GM18526 (cell line): ENCODE measurements around the gene IQCF5.

Experiments used
- POLR2A ChIP-seq: IDR thresholded peaks from 3 replicates; pipeline ENCODE4 v1.6.1; 2011; ENCODE audit not compliant: insufficient read length; ENCODE audit errors: extremely low read depth

The IQCF5 gene

DNA sequence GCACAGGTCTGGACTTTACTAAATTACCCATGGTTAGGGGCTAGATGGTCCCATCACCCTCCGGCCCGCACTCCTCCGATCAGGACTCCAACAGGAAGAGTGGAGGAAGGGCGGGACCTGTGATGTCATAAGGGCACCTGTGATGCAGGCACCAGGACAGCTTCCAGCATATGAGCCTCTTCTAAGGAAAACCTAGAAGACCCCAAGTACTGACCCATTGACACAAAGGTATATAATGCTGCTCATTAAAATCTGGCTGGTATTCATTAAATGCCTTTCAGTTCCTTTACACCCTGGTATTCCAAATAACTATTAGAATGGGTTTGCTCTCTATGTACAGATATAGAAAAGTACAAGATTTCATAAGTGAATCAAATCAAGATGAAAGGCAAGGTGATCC is at the start of gene IQCF5:
Gene IQCF5 (minus strand): TSS at position 101 of the 400 bp plus-strand sequence. CDS start 70 bp downstream, at position 31.
- no peak for TF ChIP-seq POLR2A

DNA sequence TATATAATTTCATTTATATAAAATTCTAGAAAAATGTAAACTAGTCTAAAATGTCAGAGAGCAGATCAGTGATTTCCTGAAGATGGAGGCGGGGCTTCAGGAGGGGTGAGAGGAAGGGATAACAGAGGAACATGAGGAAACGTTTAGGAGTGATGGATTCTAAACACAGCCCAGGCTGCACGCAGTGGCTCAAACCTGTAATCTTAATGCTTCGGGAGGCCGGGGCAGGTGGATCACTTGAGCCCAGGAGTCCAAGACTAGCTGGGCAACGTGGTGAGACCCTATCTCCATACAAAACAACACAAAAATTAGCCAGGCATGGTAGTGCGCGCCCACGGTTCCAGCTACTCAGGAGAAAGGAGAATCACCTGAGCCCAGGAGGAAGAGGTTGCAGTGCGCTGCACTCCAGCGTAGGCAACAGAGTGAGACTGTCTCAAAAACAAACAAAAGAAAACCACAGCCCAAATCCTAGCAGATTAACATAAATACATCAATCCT is 45.7 kb upstream of the IQCF5 start:
- no peak for TF ChIP-seq POLR2A

DNA sequence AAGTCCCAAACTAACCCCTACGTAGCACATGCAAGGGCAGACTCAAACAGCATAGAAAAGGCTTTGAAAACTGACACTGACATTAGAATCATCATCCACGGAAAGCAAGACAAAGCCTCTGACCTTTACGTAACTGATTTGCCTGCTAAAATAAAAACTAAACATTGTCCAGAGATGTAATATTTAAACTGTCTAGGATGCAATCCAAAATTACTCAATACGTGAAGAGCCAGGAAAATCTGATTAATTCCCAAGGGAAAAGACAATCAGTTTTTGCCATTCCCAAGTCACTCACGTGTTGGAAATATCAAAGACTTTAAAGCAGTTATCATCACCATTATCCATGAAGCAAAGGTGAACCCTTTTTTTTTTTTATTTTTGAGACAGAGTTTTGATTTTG is 41.0 kb upstream of the IQCF5 start:
- TF ChIP-seq POLR2A = no peak

DNA sequence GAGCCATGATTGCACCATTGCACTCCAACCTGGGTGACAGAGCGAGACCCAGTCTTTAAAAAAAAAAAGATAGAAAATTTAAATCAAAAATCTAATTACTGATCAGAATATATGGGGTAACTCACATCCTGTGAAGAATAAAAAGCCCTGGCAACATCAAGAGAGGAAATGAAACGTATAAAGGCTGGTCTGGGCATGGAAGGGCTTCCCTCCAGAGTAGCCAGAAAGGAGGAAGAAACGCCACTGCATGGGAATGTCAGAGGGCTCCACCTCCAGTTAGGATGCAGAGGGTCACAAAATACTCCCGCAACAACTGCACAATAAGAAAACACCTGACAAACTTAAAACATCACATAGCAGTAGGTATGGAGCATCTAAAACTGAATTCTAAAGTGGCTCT is 32.6 kb upstream of the IQCF5 start:
- no peak for TF ChIP-seq POLR2A

DNA sequence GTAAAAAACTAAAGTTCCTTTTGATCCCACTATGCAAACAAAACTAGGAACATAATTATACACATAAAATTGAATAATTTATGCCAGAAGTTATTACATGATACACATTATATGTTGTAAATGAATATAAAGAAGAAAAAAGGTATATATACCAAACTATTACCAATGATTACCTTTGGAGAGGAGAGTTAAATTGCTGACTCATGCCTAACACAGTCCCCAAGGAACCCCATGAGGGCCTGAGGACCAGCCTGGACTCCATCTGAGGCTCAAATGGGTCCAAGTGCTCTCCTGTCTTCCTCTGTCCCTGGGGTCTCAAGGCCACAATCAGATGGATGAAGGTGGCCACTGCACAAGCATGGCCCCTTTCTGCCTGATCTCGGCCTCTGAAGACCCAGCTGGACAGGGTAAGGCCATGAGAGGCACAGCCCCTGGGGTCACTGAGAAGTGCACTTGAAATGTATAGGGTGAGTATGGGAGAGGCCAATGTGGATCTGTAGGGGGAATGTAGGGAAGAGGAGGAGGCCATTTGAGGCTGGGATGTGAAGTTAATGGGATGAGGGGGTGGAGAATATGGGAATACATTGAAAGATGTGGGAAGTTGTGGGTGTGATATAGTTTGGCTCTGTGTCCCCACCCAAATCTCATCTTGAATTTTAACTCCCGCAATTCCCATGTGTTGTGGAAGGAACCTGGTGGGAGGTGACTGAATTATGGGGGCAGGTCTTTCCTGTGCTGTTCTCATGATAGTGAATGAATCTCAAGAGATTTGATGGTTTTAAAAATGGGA is 28.8 kb upstream of the IQCF5 start:
- TF ChIP-seq POLR2A = no peak

DNA sequence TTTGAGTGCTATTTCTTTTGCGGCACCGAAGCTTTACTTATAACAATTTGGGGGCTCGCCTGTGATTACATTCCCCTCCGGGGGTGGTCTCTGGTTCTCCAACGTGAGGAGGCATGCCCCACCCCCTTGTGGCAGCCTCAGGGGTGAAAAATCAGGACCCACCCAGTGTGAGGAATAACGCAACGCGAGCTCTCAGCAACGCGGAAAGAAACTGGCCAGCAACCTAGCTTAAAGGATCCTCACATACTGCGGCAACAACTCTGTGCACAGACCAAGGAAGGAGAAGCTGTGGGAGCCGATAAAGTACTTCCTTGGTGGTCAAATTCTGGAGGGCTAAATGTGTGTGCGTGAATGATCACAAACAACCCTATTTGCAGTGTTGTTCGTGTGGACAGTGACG is 22.0 kb upstream of the IQCF5 start:
- no peak for TF ChIP-seq POLR2A

DNA sequence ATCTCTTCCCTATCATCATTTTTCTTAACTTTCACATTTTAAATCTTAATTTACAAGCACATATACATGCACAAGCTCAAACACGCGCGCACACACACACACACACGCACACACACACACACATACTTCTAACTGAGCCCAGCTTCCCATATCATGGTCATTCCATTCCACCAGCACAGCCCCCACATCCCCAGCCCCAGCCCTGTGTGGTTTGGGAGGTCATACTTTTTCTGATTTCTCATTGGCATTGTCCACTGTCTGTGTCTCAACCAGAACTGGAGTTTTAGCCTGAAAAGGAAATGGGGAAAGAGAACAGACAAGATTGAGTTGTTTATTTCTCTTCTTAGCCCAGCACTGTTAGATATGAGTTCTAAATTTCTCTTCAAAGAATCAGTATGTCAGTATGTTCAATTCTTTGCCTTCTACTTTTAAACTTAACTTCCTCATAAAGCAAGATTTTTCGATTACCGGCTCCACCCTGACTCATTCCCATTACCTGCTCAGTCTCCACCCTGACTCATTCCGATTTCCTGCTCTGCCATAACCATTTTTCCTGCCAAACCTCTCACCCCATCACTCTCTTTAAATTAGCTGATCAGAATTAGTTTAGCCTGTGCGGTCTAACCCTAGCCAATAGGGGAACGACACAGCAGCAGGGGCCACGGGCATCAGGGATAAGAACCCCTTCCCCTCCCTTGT is 21.4 kb upstream of the IQCF5 start:
- TF ChIP-seq POLR2A = no peak

DNA sequence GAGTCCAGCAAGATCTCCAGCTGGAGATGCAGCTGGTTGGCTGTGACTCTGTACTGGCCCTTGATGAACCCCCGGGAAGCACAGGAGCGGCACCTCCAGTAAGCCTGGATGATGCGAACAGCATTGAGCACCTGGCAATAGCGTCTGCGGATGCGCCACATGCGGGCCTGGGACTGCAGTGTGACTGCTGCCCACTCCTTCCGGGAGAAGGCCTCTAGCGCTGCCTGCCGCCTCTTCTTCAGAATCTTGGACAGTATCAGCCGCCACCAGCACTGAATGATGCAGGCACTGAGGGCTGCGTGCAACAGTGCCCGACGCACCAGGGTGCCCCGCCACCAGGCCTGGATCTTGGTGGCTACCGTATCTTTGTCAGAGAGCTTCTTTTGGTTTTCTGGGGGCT is 19.5 kb upstream of the IQCF5 start:
- TF ChIP-seq POLR2A = no peak

DNA sequence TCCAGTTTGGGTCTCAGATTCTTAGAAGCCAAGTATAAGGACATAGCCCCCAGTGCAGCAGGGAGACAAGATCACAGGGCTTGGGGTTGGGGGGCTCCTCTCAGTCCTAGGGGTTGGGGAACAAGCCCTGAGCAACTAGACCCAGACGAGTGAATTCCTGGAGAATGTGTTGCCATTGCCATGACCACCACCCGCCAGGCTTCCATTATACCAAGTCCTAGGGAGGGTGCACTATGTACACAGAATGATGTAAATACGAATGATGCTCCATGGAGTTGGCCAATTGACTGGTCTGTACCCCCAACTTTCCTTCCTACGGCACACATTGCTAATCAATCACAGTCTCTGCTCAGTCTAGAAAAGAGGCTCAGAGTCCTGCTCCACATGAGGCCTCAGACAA is 19.0 kb upstream of the IQCF5 start:
- TF ChIP-seq POLR2A = no peak

DNA sequence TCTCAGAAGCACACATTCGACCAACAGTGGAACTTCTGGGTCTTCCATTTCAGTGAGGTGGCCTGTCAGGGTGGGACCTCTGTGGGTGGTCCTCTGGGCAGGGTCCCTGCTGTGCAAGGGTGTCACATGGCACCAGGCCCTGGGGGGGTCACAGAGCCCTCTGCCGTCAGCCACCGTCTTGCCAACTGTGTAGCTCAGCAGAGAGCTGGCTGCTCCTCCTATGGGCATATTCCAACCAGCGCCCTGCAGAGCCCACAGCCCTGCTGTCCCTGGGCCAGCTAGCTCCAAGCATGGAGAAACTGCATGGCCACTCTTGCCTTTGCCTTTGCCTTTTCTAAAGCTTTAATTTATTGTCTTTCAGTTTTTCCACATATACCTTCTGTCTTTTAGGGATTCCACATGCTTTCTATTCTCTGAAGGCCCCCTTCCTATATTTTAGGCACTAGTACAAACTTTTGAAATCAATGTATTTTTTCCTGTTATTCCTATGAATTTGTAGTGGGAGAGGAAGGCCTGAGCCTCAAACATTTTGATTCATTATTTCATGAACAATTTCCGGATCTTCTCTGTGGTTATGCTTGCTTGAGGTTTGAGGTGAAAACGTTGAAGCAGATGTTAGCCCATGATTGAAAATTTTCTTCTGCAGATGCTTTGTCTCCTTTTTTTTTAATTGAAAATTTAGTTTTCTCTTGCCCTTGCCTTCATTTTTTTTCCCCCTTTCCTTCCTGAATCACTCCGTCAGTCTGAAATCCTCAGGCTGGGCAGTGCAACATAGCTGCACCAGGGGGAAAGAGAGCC is 16.0 kb upstream of the IQCF5 start:
- no peak for TF ChIP-seq POLR2A

DNA sequence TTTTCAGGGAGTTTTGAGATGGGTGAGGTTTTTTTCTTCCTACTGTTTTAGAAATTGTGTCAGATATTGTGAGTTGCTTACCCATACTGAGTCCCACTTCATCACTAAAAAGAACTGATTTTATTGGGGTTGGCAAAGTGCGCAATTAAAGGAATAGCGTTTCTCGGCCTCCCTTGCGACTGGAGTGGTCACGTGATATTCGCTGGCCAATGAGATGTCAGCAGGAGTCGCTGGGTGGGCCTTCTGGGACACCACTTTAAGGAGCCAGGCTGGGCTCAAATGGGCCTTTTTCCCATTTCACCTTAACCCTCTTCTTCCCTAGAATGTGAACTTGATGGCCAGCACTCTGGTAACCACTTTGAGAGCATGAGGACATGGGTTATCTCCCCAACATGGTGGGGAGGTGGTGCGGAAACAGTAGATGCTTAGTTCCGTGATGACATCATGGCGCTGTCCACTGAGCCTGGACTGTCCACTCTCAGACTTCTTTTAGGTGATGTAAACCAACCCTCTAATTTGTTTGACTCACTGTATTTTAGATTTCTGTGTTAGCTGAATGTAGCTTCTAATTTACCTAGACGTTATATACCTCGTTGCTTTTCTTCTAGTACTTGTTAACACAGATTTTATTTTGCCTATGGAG is 13.2 kb upstream of the IQCF5 start:
- TF ChIP-seq POLR2A = no peak

DNA sequence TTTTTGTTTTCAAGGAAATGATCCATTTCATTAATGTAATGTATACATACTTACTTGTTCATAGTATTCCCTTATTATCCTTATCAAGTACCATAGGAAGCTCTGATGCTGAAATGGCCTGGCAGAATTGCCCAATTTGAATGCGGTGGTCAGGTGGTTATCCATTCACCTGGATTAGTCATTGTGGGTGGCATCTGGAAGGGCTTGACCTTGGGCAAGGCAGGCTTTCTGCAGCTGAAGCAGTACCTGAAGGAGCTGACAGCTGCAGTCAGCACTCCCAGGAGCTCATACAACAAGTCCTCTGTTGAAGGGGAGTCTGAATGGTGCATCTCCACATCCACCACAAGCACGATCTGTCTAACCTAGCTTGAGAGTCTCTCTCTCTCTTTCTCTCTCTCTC is 12.2 kb upstream of the IQCF5 start:
- no peak for TF ChIP-seq POLR2A

DNA sequence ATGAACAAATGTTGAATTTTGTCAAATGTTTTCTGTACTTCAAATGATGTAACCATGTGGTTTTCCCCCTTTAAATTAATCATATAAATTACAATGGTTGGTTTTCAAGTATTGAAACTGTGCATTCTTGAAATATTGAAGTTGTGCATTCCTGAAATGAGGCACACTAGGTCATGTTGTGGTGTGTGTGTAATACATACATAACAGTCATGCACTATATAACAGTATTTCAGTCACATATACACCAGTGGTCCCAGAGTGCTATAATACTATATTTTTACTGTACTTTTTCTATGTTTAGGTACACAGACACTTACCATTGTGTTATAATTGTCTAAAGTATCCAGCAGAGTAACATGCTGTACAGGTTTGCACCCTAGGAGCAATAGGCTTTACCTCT is 11.0 kb upstream of the IQCF5 start:
- no peak for TF ChIP-seq POLR2A

DNA sequence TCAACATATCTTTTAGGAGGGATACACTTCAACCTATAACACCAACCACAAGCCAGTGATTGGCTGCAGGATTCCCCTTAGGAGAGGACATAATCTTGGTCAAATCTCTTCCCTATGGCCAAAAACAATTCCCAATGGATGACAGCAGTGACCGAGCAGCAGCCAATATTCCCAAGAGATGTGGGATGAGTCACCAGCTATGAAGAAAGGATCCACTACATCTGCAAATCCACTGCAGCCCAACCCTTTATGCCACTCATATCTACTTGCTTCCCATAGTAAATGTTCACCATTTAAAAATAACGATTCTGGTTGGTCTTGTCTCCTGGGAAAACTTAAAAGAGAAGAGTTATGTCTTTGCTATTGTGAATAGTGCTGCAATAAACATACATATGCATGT is 4.5 kb upstream of the IQCF5 start:
- no peak for TF ChIP-seq POLR2A

DNA sequence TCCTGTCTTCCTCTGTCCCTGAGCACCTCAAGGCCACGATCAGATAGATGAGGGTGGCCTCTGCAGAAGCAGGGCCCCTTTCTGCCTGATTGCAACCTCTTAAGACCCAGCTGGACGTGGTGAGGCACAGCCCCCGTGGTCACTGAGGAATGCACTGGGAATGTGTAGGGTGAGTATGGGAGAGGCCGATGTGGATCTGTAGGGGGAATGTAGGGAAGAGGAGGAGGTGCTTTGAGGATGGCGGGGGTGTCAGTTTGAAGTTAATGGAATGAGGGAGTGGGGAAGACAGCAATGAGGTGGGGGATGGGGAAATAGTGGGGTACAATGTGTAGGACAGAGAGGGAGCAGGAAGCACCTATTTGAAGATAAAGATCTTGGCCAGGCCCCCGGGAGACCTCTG is 785 bp upstream of the IQCF5 start:
- no peak for TF ChIP-seq POLR2A
